Fibroblast of lung (primary cell): Measurements from ENCODE around the gene TRPM4.

Experiments used
- CTCF ChIP-seq, 2 donors: IDR thresholded peaks in 1 of 2; conservative IDR thresholded peaks in 1 of 2; 1 replicate in 1 of 2; 2 replicates in 1 of 2; pipeline ENCODE4 v1.5.1; 2011 to 2012; ENCODE audit warnings: low read length in 2 of 2, control low read depth in 1 of 2, inconsistent platforms in 1 of 2, low read depth in 1 of 2, mild to moderate bottlenecking in 1 of 2
- EZH2 ChIP-seq: IDR thresholded peaks from 2 replicates; pipeline ENCODE4 v1.5.1; 2012; ENCODE audit warnings: low read length, control low read depth, mild to moderate bottlenecking; ENCODE audit errors: missing control alignments

- TF ChIP-seq CTCF (conservative IDR thresholded peaks at IDR 0.05 in 1 of 2, IDR thresholded peaks at IDR 0.05 in 1 of 2; ENCODE audit: low read depth in 1 of 2, low read length in 2 of 2) (no peak), EZH2 (no peak)
Observed at GRCh38 chr19:49196527-49197240, 39.1 kb downstream of the TRPM4 start.
